Measurements from ENCODE around the gene C2CD2. TPM values are rescaled to one million over a fixed set of nuclear protein-coding genes. Genes with fewer than 3 reads are reported as not detected.

Gene C2CD2
- total and polyA plus RNA-seq, 2 donors (not counting 1 experiment from before 2014, with no cell fraction given) = 6.8 to 11.9 TPM

DNA sequence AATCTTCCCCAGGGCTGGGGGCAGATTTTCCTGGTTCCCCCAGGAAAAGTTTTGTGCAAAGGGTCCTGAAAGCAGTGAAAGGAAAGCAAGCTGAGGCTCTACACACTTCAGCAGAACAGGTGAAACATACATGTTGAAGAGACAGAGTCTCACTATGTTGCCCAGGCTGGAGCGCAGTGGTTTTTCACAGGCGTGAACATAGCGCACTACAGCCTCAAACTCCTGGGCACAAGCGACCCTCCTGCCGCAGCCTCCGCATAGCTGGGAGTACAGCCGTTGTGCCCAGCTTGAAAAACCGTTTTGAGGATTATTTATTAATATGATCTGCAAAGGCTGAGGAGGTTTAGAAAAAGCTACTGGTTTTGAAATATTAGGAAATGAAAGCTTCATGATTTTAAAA is 86.5 kb downstream of the C2CD2 start:
- no peak overlapping the region for H3K27ac ChIP-seq (ENCODE audit: low read length in 2 of 2)
- H3K4me3 ChIP-seq (ENCODE audit: control extremely low read depth in 1 of 5, extremely low read depth in 1 of 5, insufficient read depth in 1 of 5, low read depth in 2 of 5, low read length in 4 of 5) = no peak overlapping the region
- H3K4me1 ChIP-seq (ENCODE audit: control insufficient read depth in 2 of 2, insufficient read depth in 2 of 2, low read length in 2 of 2) = peaks cover 32 to 49% of the 10 kb centered on the region in 2 donors
- no peak for TF ChIP-seq EZH2 (IDR thresholded peaks at IDR 0.05; ENCODE audit: borderline replicate concordance, insufficient read depth, low read depth, low read length, poor library complexity, severe bottlenecking)
- TF ChIP-seq, protein P1, sequence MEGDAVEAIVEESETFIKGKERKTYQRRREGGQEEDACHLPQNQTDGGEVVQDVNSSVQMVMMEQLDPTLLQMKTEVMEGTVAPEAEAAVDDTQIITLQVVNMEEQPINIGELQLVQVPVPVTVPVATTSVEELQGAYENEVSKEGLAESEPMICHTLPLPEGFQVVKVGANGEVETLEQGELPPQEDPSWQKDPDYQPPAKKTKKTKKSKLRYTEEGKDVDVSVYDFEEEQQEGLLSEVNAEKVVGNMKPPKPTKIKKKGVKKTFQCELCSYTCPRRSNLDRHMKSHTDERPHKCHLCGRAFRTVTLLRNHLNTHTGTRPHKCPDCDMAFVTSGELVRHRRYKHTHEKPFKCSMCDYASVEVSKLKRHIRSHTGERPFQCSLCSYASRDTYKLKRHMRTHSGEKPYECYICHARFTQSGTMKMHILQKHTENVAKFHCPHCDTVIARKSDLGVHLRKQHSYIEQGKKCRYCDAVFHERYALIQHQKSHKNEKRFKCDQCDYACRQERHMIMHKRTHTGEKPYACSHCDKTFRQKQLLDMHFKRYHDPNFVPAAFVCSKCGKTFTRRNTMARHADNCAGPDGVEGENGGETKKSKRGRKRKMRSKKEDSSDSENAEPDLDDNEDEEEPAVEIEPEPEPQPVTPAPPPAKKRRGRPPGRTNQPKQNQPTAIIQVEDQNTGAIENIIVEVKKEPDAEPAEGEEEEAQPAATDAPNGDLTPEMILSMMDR (IDR thresholded peaks at IDR 0.05) = no peak
- DNase-seq (no peak), ATAC-seq (ENCODE audit: low read depth) (no peak)
- Mint-ChIP-seq H3K27ac (no peak overlapping the region), H3K4me3 (no peak overlapping the region), H3K9me3 (ENCODE audit: insufficient read depth) (no peaks in the 10 kb centered on the region), H3K27me3 (no peaks in the 10 kb centered on the region), H3K4me1 (peaks cover 64% of the 10 kb centered on the region)
- no peak overlapping the region for H2AFZ ChIP-seq (ENCODE audit: insufficient read depth, low read depth, low read length, poor library complexity, severe bottlenecking)
- H3K27me3 ChIP-seq (replicated peaks in 1 of 4; ENCODE audit: control extremely low read depth in 1 of 4, control insufficient read depth in 3 of 4, insufficient read depth in 4 of 4, low read length in 3 of 4) = no peaks in the 10 kb centered on the region
- H3K4me2 ChIP-seq (replicated peaks; ENCODE audit: low read depth, low read length, poor library complexity, severe bottlenecking) = no peak overlapping the region
- WGBS (ENCODE audit: insufficient coverage) = 96% methylated on average over 8 of the region's 8 CpGs
- intact Hi-C loops (cut with micrococcal nuclease) = loop anchor here (5.0 to 10.0 kb wide), 3 partner anchors 35 to 250 kb away; no protein-coding TSS in a partner anchor
- no peaks in the 10 kb centered on the region for H3K9me3 ChIP-seq (ENCODE audit: control extremely low read depth in 1 of 3, control insufficient read depth in 2 of 3, insufficient read depth in 1 of 3, low read length in 2 of 3)
- no peak overlapping the region for H3K9ac ChIP-seq (ENCODE audit: low read length)
- no peaks in the 10 kb centered on the region for H3K36me3 ChIP-seq (replicated peaks in 1 of 2; ENCODE audit: control extremely low read depth in 1 of 2, control insufficient read depth in 1 of 2, extremely low read depth in 1 of 2, insufficient read depth in 2 of 2, low read length in 1 of 2)
- H4K20me1 ChIP-seq (ENCODE audit: control insufficient read depth, insufficient read depth, low read length, poor library complexity, severe bottlenecking) = peaks cover 49% of the 10 kb centered on the region
- POLR2A ChIA-PET = no interaction called here
- peaks cover 80% of the 10 kb centered on the region for H3K79me2 ChIP-seq (ENCODE audit: control insufficient read depth, insufficient read depth, low read length)
- CTCF ChIA-PET = interaction anchor here (0.7 to 1.7 kb wide), 6 partner anchors 11 to 251 kb away, joined by 3 to 7 read pairs (median 4); no protein-coding TSS in a partner anchor

- no peaks in the 10 kb centered on the region for H3K9me3 ChIP-seq (ENCODE audit: control extremely low read depth in 1 of 3, control insufficient read depth in 2 of 3, insufficient read depth in 1 of 3, low read length in 2 of 3)
- Mint-ChIP-seq H3K27ac (no peak overlapping the region), H3K4me1 (peaks cover 66% of the 10 kb centered on the region), H3K27me3 (no peaks in the 10 kb centered on the region), H3K9me3 (ENCODE audit: insufficient read depth) (no peaks in the 10 kb centered on the region), H3K4me3 (no peak overlapping the region)
- DNase-seq = no peak
- intact Hi-C loops (cut with micrococcal nuclease) = loop anchor here (5.0 to 10.0 kb wide), 3 partner anchors 34 to 251 kb away; no protein-coding TSS in a partner anchor
- no peaks in the 10 kb centered on the region for H3K36me3 ChIP-seq (replicated peaks in 1 of 2; ENCODE audit: control extremely low read depth in 1 of 2, control insufficient read depth in 1 of 2, extremely low read depth in 1 of 2, insufficient read depth in 2 of 2, low read length in 1 of 2)
- ChIA-PET POLR2A (no interaction called here), CTCF (interaction anchor here (0.9 kb wide), 2 partner anchors 30 to 583 kb away, joined by 3 to 4 read pairs; no protein-coding TSS in a partner anchor)
- 97% methylated on average over 7 of the region's 11 CpGs for WGBS (ENCODE audit: insufficient coverage)
- TF ChIP-seq EZH2 (IDR thresholded peaks at IDR 0.05; ENCODE audit: borderline replicate concordance, insufficient read depth, low read depth, low read length, poor library complexity, severe bottlenecking) = no peak
- TF ChIP-seq, protein P1 (IDR thresholded peaks at IDR 0.05) = no peak
- no peak overlapping the region for H3K27ac ChIP-seq (ENCODE audit: low read length in 2 of 2)
- H3K27me3 ChIP-seq (replicated peaks in 1 of 4; ENCODE audit: control extremely low read depth in 1 of 4, control insufficient read depth in 3 of 4, insufficient read depth in 4 of 4, low read length in 3 of 4) = no peaks in the 10 kb centered on the region
- H3K4me3 ChIP-seq (ENCODE audit: control extremely low read depth in 1 of 5, extremely low read depth in 1 of 5, insufficient read depth in 1 of 5, low read depth in 2 of 5, low read length in 4 of 5) = no peak overlapping the region
- H3K4me2 ChIP-seq (replicated peaks; ENCODE audit: low read depth, low read length, poor library complexity, severe bottlenecking) = no peak overlapping the region
- H3K9ac ChIP-seq (ENCODE audit: low read length) = no peak overlapping the region
- peaks cover 82% of the 10 kb centered on the region for H3K79me2 ChIP-seq (ENCODE audit: control insufficient read depth, insufficient read depth, low read length)
- no peak for ATAC-seq (ENCODE audit: low read depth)
- peaks cover 32 to 53% of the 10 kb centered on the region in 2 donors for H3K4me1 ChIP-seq (ENCODE audit: control insufficient read depth in 2 of 2, insufficient read depth in 2 of 2, low read length in 2 of 2)
- H2AFZ ChIP-seq (ENCODE audit: insufficient read depth, low read depth, low read length, poor library complexity, severe bottlenecking) = no peak overlapping the region
- peaks cover 55% of the 10 kb centered on the region for H4K20me1 ChIP-seq (ENCODE audit: control insufficient read depth, insufficient read depth, low read length, poor library complexity, severe bottlenecking)
Observed at GRCh38 chr21:41866274-41866809, 87.5 kb downstream of the C2CD2 start.
